ENCODE data around the gene BEST2.

DNA sequence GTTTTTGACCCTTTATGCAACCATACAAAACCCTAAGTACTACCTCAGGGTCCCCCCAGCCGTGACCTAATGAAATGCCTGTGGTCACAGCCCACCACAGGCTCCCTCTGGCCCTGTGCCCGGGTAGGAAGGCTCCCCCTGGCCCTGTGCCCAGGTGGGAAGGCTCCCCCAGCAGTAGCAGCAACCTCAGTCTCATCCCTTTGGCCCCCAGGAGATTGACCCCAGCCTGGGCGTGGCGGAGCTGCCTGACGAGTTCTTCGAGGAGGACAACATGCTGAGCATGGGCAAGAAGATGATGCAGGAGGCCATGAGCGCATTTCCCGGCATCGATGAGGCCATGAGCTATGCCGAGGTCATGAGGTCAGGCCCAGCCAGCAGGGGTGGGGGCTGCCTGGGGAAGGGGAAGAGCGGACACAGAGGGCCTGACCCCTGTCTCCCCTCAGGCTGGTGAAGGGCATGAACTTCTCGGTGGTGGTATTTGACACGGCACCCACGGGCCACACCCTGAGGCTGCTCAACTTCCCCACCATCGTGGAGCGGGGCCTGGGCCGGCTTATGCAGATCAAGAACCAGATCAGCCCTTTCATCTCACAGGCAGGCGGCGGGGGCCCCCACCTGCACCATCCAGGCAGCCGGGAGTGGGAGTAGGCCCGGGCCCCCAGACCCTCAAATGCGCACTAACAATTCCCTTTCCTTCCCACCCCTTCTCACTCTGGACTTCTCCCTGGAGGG is 6.3 kb upstream of the BEST2 start:
- TF ChIP-seq, protein P1, sequence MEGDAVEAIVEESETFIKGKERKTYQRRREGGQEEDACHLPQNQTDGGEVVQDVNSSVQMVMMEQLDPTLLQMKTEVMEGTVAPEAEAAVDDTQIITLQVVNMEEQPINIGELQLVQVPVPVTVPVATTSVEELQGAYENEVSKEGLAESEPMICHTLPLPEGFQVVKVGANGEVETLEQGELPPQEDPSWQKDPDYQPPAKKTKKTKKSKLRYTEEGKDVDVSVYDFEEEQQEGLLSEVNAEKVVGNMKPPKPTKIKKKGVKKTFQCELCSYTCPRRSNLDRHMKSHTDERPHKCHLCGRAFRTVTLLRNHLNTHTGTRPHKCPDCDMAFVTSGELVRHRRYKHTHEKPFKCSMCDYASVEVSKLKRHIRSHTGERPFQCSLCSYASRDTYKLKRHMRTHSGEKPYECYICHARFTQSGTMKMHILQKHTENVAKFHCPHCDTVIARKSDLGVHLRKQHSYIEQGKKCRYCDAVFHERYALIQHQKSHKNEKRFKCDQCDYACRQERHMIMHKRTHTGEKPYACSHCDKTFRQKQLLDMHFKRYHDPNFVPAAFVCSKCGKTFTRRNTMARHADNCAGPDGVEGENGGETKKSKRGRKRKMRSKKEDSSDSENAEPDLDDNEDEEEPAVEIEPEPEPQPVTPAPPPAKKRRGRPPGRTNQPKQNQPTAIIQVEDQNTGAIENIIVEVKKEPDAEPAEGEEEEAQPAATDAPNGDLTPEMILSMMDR (conservative IDR thresholded peaks at IDR 0.05 in 1 of 2, IDR thresholded peaks at IDR 0.05 in 1 of 2; ENCODE audit: low read depth in 1 of 2, low read length in 2 of 2), result no peak
- no peak for TF ChIP-seq EZH2 (IDR thresholded peaks at IDR 0.05; ENCODE audit: low read length, missing control alignments)

All from fibroblast of lung (primary cell).